K562 (cell line): ENCODE results near the gene TPD52L2. TPM values are rescaled to one million over a fixed set of nuclear protein-coding genes. Genes with fewer than 3 reads are reported as not detected.
A peak's percentile ranks its signal among the peaks of the same experiment; 100 is the strongest.

Source experiments
- ATF7 ChIP-seq: fragments of 450-650 bp; IDR thresholded peaks from 2 replicates; pipeline ENCODE4 v1.7.1; 2014; ENCODE audit warnings: mild to moderate bottlenecking, moderate library complexity
- BRF2 ChIP-seq: IDR thresholded peaks from 3 replicates; pipeline ENCODE4 v1.6.1; 2011; ENCODE audit warnings: borderline replicate concordance, mild to moderate bottlenecking; ENCODE audit not compliant: insufficient read length, insufficient read depth
- CCNT2 ChIP-seq: IDR thresholded peaks from 2 replicates; pipeline ENCODE4 v1.6.1; 2011; ENCODE audit warnings: borderline replicate concordance, low read depth, mild to moderate bottlenecking, moderate library complexity, mixed read lengths, low read length; ENCODE audit not compliant: insufficient read length; ENCODE audit errors: extremely low read depth
- CREB1 ChIP-seq, 2 experiments: sonication (generic) in 1 of 2; formaldehyde crosslinking in 1 of 2; IDR thresholded peaks; 2 replicates each; pipeline versions ENCODE4 v1.6.1 to v1.8.0; 2012 to 2022; ENCODE audit warnings: inconsistent platforms in 1 of 2, mild to moderate bottlenecking in 1 of 2, missing genetic modification reagents in 1 of 2, moderate library complexity in 1 of 2
- HBP1 ChIP-seq: fragments of 450-650 bp; formaldehyde crosslinking; IDR thresholded peaks from 2 replicates; pipeline ENCODE4 v1.4.0; 2022; ENCODE audit warnings: missing genetic modification characterization
- HDAC1 ChIP-seq, 2 experiments: fragments of 450-650 bp; IDR thresholded peaks; 2 replicates each; pipeline ENCODE4 v1.6.1; 2016 to 2017; ENCODE audit warnings: inconsistent platforms in 1 of 2, mild to moderate bottlenecking in 1 of 2, moderate library complexity in 1 of 2
- KLF13 ChIP-seq: fragments of 450-650 bp; IDR thresholded peaks from 2 replicates; pipeline ENCODE4 v1.6.1; 2016; ENCODE audit warnings: missing genetic modification characterization, low read depth, mild to moderate bottlenecking, missing compliant biosample characterization, moderate library complexity, borderline replicate concordance
- PHF8 ChIP-seq: fragments of 200-600 bp; sonication (generic); IDR thresholded peaks from 2 replicates; pipeline ENCODE4 v1.6.1; 2012; ENCODE audit warnings: mixed run types, mild to moderate bottlenecking, inconsistent platforms, low read length, moderate library complexity, borderline replicate concordance
- POLR2AphosphoS5 ChIP-seq: IDR thresholded peaks from 2 replicates; pipeline ENCODE4 v1.6.1; 2011; ENCODE audit warnings: mild to moderate bottlenecking, low read depth, low read length, moderate library complexity; ENCODE audit not compliant: control insufficient read depth, insufficient read depth
- PPARD ChIP-seq: fragments of 250-450 bp; sonication (Bioruptor Pico); IDR thresholded peaks from 2 replicates; pipeline ENCODE4 v1.8.0; 2022; ENCODE audit warnings: inconsistent platforms, mild to moderate bottlenecking, moderate library complexity
- THAP12 ChIP-seq: fragments of 250-450 bp; sonication (Bioruptor Pico); IDR thresholded peaks from 2 replicates; pipeline ENCODE4 v1.9.0; 2021; ENCODE audit warnings: mild to moderate bottlenecking, inconsistent platforms
- ZBTB11 ChIP-seq, 3 experiments: fragments of 200-800 bp in 1 of 3; fragments of 250-450 bp in 1 of 3; fragments of 450-650 bp in 1 of 3; sonication (Bioruptor Pico) in 1 of 3; sonication (Bioruptor generic) in 1 of 3; formaldehyde crosslinking in 1 of 3; IDR thresholded peaks; 2 replicates each; pipeline versions ENCODE4 v1.6.1 to v1.8.0; 2016 to 2022; ENCODE audit warnings: mild to moderate bottlenecking in 2 of 3, missing genetic modification characterization in 2 of 3, missing compliant biosample characterization in 1 of 3, moderate library complexity in 1 of 3
- ZMIZ1 ChIP-seq, 2 experiments: fragments of 150-350 bp in 1 of 2; IDR thresholded peaks; 2 replicates each; pipeline ENCODE4 v1.6.1; 2012 to 2016; ENCODE audit warnings: low read depth in 2 of 2, low read length in 2 of 2, mild to moderate bottlenecking in 1 of 2, moderate library complexity in 1 of 2
- polyA plus RNA-seq, 8 experiments: library from polyadenylated mRNA; depleted of rRNA in 4 of 8; stranded (reverse) in 5 of 8; unstranded in 3 of 8; fragments of >200 nt; fragmentation: Nextera tagmentation in 2 of 8; fragmentation: Illumina TruSeq in 1 of 8; extraction: Ambion mirVana in 2 of 8; extraction: Trizol in 1 of 8; gene quantifications; 2 replicates each; pipeline versions ENCODE4 v1.2.1 to v1.2.3, GENCODE V29; 2011 to 2014; ENCODE audit warnings: inconsistent platforms in 1 of 8, missing spikeins in 1 of 8
- total RNA-seq, 7 experiments: library from RNA; depleted of rRNA in 6 of 7; stranded (reverse); fragments of >200 nt in 6 of 7; fragmentation: Illumina TruSeq in 2 of 7; extraction: Trizol in 2 of 7; gene quantifications; 2 replicates each; pipeline versions ENCODE4 v1.2.1 to v1.2.3, GENCODE V29; 2011 to 2021; ENCODE audit warnings: low replicate concordance in 1 of 7

TPD52L2 gene
- total and polyA plus RNA-seq, 9 of the 15 experiments (the other 6 are each of a cell fraction or from before 2014, with no cell fraction given), result 1.9 to 117 (median 74.6) TPM

- TF ChIP-seq ZMIZ1 (IDR thresholded peaks at IDR 0.05; ENCODE audit: low read depth in 2 of 2, low read length in 2 of 2) (no peak), HBP1 (CRISPR knock-in tag) (no peak), HDAC1 (IDR thresholded peaks at IDR 0.05) (peak in 1 of 2 experiments; percentile 38; a peak in 1 of 4 replicates), PHF8 (peak; percentile 43; the same call in 1 of the 2 replicates), BRF2 (no peak), ZBTB11 (CRISPR knock-in tag; IDR thresholded peaks at IDR 0.05) (peak in 1 of 3 experiments; percentile 60; a peak in 2 of 6 replicates), THAP12 (CRISPR knock-in tag) (no peak), KLF13 (tag) (no peak), ATF7 (no peak), POLR2AphosphoS5 (no peak), CREB1 (IDR thresholded peaks at IDR 0.05) (no peak), CREB1 (CRISPR knock-in tag; IDR thresholded peaks at IDR 0.05) (no peak), PPARD (CRISPR knock-in tag) (no peak), CCNT2 (no peak)
Observed at GRCh38 chr20:63822276-63822696, 42.8 kb upstream of the TPD52L2 start (continued).
